ENCODE results near the gene ETV3. TPM values are rescaled to one million over a fixed set of nuclear protein-coding genes. Genes with fewer than 3 reads are reported as not detected.

ETV3 gene
- total and polyA plus RNA-seq, 2 of the 8 experiments (the other 6 are each of a cell fraction or from before 2014, with no cell fraction given): 6.0 to 23.8 TPM

DNA sequence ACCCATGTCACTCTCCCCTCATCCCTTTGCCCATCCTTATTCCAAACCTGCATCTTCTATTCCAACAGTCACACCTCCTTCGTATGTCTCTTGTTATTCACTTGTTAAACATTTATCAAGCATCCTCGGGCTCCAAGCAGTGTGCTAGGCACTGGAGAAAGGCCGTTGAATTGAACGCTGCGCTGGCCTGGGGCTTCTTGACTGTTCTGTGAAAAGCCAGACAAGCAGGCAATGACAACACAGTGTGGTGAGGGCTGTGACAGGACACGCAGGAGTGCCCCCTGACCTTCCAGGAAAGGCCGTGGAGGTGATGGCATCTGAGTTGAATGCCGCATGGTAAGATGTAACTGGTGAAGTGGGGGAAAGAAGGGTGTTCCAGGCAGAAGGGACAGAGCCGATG is 19.2 kb downstream of the ETV3 start:
- H3K4me2 ChIP-seq (ENCODE audit: insufficient read depth in 1 of 2, low read depth in 2 of 2, low read length in 2 of 2): no peak overlapping the region
- H3K56ac ChIP-seq (replicated peaks; ENCODE audit: insufficient read length, low read depth, low read length): no peak overlapping the region
- no peaks in the 10 kb centered on the region for H3K79me1 ChIP-seq (ENCODE audit: low read depth, low read length)
- no peak for TF ChIP-seq CHD1 (IDR thresholded peaks at IDR 0.05; ENCODE audit: low read depth, low read length)
- TF ChIP-seq EP300 (IDR thresholded peaks at IDR 0.05; ENCODE audit: borderline replicate concordance in 1 of 2, low read depth in 2 of 2, low read length in 2 of 2): no peak
- TF ChIP-seq YY1 (IDR thresholded peaks at IDR 0.05; ENCODE audit: low read depth, low read length): no peak
- no peak overlapping the region for H2BK15ac ChIP-seq (ENCODE audit: low read length)
- H3K23me2 ChIP-seq (ENCODE audit: low read depth, low read length): peaks cover 4% of the 10 kb centered on the region; the same call in 1 of the 2 replicates
- H3K9ac ChIP-seq (replicated peaks in 1 of 4; ENCODE audit: extremely low read depth in 1 of 4, low read depth in 3 of 4, low read length in 3 of 4): no peak overlapping the region
- H3K27me3 ChIP-seq (replicated peaks in 1 of 4; ENCODE audit: control insufficient read depth in 3 of 4, extremely low read depth in 1 of 4, insufficient read depth in 3 of 4, low read length in 3 of 4): no peaks in the 10 kb centered on the region
- H4K20me1 ChIP-seq (replicated peaks in 1 of 2; ENCODE audit: control insufficient read depth in 1 of 2, insufficient read depth in 2 of 2, low read length in 2 of 2): peaks cover 3 to 5% of the 10 kb centered on the region in 2 experiments
- peaks cover 2 to 10% (median 5%) of the 10 kb centered on the region in 4 experiments; a peak in 5 of 8 replicates for H3K36me3 ChIP-seq (ENCODE audit: control insufficient read depth in 2 of 4, insufficient read depth in 4 of 4, low read length in 3 of 4)
- no peaks in the 10 kb centered on the region for H3K9me3 ChIP-seq (ENCODE audit: insufficient read depth in 2 of 2, low read depth in 1 of 2, low read length in 1 of 2)
- no peaks in the 10 kb centered on the region for H3K79me2 ChIP-seq (ENCODE audit: control insufficient read depth in 1 of 2, insufficient read depth in 2 of 2, low read length in 2 of 2)
- H3K4ac ChIP-seq (replicated peaks; ENCODE audit: insufficient read length, low read depth, low read length): no peak overlapping the region
- 89% methylated on average over 9 of the region's 9 CpGs; no CpG with 5 or more reads in 1 of the 2 experiments for WGBS, 2 experiments (ENCODE audit: extremely low coverage in 1 of 2, insufficient coverage in 1 of 2, insufficient read length in 1 of 2, insufficient replicate concordance in 2 of 2, low coverage in 1 of 2, low lambda C conversion rate in 2 of 2, missing lambda C conversion rate in 1 of 2)
- H3K18ac ChIP-seq (ENCODE audit: extremely low read depth, low read length): no peak overlapping the region
- H4K5ac ChIP-seq (ENCODE audit: insufficient read length, low read depth, low read length): no peak overlapping the region
- H2BK5ac ChIP-seq (ENCODE audit: low read depth, low read length): no peak overlapping the region
- CTCF ChIA-PET (ENCODE audit: partially characterized antibody): interaction anchor here (1.1 to 1.5 kb wide), 2 partner anchors 24 to 29 kb away, joined by 3 to 9 read pairs; no protein-coding TSS in a partner anchor
- no peak overlapping the region for H3K14ac ChIP-seq (ENCODE audit: insufficient read length)
- no peak overlapping the region for H3K4me3 ChIP-seq (ENCODE audit: extremely low read depth in 1 of 4, insufficient read depth in 2 of 4, low read depth in 3 of 4, low read length in 4 of 4)
- H2AK5ac ChIP-seq (ENCODE audit: low read depth, low read length): no peak overlapping the region
- peak overlapping the region; percentile 14; the same call in 1 of the 2 replicates for H2BK12ac ChIP-seq (ENCODE audit: low read depth, low read length)
- FAIRE-seq (no peak), DNase-seq (ENCODE audit: low read depth in 1 of 2, low spot score in 2 of 2) (peak in 1 of 2 experiments; percentile 42)
- H4K8ac ChIP-seq (ENCODE audit: extremely low read depth, insufficient read depth, low read length): no peak overlapping the region
- H2BK20ac ChIP-seq (ENCODE audit: low read length): no peak overlapping the region; the same call in 1 of the 2 replicates
- H2AFZ ChIP-seq (ENCODE audit: low read length): no peak overlapping the region
- no peak overlapping the region for H2BK120ac ChIP-seq (replicated peaks; ENCODE audit: low read depth, low read length)
- H3K27ac ChIP-seq (ENCODE audit: low read depth, low read length): no peak overlapping the region
- H4K91ac ChIP-seq (replicated peaks; ENCODE audit: insufficient read length, low read length): no peak overlapping the region
- POLR2A ChIA-PET (ENCODE audit: partially characterized antibody): interaction anchor here (0.6 to 1.4 kb wide), 4 partner anchors 16 to 62 kb away, joined by 3 to 5 read pairs (median 4); no protein-coding TSS in a partner anchor
- no peak overlapping the region for H3K23ac ChIP-seq (ENCODE audit: insufficient read length)
- H3K4me1 ChIP-seq (replicated peaks in 1 of 4; ENCODE audit: control insufficient read depth in 3 of 4, insufficient read depth in 4 of 4, low read length in 3 of 4): peaks cover 9 to 32% (median 17%) of the 10 kb centered on the region in 4 experiments

All from H1 (cell line).